T-helper 2 cell (primary cell): ENCODE data around the gene ITGBL1.

Experiments
- DNase-seq, 5 experiments: peaks; one replicate each; pipeline versions ENCODE4 v3.0.0 to v3.0.0-alpha.2; 2012 to 2022
- total RNA-seq, 2 donors: gene quantifications; one replicate each; lab custom pipeline; 2026; lab: John Stamatoyannopoulos, UW

Gene ITGBL1, protein sequence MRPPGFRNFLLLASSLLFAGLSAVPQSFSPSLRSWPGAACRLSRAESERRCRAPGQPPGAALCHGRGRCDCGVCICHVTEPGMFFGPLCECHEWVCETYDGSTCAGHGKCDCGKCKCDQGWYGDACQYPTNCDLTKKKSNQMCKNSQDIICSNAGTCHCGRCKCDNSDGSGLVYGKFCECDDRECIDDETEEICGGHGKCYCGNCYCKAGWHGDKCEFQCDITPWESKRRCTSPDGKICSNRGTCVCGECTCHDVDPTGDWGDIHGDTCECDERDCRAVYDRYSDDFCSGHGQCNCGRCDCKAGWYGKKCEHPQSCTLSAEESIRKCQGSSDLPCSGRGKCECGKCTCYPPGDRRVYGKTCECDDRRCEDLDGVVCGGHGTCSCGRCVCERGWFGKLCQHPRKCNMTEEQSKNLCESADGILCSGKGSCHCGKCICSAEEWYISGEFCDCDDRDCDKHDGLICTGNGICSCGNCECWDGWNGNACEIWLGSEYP
- 0 reads per million in 2 donors for total RNA-seq

DNA sequence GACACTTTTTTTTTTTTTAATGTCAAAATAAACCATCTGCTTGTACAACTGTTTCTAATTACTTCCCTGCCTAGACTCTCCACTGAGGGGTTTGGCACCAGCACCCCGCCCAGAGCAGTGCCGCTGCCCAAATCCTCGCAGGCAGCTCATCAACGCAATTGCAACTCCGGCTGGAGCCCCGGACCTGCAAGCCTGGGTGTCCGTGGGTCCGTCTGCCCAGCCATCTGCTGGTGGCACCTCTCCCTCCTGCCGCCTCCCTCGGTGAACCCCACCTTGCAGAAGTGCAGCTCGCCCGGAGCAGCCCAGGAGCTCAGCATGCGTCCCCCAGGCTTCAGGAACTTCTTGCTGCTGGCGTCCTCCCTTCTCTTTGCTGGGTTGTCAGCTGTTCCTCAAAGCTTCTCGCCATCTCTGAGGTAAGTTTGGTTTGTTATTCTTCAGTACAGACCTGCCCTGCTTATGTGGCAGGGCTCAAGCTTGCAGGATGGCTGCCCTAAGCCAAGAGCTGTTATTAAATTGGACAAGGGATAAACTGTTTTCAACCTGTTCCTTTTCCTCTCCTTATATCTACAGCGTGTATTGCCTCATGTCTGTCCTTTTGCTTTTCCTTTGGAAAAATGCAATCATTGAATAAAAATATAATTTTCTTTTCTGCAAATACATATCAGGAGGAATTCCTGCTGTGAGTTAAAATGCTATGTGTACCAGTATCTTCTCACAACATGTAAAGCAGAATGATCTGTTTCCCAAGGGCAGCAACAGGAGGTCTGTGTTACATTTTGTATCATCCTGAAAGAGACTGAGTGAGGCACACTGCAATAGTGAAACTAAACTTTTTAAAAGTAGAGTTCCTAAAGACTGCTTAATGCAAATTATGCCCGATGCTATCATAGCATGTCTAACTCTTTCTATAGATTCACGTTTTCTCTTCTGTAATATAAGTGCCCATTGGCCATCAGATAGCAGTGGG lies at the start of gene ITGBL1:
Gene ITGBL1 (plus strand): TSS at position 157 of the 967 bp plus-strand sequence. CDS start 159 bp downstream, at position 316.
- peak in 1 of 5 experiments; percentile 3 for DNase-seq

DNA sequence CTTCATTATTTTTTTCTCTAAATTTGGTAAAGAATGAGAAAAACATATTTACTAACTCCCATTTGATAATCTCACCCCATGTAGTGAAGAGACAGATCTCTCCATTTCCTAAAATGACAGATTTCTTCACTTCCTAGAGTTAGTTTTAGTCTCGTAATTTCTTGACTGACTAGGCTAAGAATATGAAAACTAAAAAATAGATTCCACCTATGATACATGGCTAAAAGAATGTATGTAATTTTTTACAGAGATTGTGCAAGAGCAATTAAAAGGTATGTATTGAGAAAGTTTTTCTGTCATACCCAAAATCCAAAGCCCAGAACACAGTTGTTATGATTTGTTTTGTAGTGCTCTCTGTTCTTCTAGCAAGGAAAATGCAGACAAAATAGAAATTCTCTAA lies 45.7 kb upstream of the ITGBL1 start:
- DNase-seq = no peak

DNA sequence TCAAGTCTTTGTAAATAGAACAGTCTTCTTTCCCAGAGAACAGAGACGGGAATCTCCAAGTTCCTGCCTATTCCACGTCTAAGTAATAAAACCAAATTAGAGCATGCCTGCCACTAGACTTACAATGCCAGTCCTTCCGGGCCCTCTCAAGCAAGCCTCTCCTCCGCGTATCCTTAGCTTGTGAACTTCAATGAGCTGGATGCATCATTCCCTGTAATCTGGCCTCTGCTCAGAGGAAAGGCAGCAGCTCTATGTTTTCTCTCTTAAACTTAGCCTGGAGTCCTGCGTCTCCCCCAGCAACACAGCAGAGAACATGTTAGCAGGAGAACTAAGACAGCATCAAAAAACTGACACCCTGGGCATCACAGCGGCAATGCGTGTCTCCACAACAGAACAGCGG lies 44.3 kb upstream of the ITGBL1 start:
- no peak for DNase-seq

DNA sequence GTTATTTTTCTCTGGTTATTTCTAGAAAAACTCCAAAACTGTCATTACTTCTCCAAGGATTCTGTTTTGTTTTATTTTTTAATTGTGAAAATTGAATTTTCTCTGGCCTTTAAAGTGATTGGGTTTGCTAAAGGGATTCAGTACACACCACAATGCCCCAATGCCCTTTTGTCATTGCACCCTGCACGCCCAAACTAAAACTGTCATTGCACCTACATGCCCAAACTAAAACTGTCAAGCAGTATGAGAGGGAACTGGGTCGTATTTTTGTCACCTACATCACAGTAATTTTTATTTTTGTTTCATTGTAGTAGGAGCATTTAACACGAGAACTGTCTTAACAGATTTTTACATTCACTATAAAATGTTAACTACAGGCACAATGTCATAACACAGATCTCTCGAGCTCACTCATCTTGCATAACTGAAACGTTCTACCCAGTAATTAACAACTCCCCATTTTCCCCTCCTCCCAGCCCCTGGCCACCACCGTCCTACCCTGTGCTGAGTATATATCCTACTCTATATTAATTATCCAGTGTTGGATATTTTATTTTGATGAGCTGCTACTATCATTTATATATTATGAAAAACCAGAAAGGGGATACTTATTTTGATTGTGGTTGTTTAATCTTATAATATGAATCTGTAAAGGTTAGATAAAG lies 43.4 kb upstream of the ITGBL1 start:
- no peak for DNase-seq

DNA sequence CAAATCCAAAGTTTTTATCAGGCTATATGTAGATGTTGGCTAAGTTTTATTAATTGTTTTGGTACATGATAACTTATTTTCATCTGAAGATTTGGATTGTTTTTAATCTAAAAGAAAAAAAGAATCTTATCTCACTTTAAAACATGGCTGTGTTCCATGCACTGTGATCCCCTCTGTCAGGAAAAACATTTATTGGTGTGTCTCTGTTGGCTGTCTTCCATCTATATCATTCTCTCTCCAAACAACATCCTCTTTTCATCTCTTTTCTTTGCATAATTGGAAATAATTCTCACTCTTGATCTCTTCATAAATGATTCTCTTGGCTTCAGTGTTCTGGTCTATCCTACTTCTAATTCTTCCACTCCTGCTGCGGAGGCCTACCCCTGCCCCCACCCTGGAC lies 40.4 kb upstream of the ITGBL1 start:
- DNase-seq = no peak

DNA sequence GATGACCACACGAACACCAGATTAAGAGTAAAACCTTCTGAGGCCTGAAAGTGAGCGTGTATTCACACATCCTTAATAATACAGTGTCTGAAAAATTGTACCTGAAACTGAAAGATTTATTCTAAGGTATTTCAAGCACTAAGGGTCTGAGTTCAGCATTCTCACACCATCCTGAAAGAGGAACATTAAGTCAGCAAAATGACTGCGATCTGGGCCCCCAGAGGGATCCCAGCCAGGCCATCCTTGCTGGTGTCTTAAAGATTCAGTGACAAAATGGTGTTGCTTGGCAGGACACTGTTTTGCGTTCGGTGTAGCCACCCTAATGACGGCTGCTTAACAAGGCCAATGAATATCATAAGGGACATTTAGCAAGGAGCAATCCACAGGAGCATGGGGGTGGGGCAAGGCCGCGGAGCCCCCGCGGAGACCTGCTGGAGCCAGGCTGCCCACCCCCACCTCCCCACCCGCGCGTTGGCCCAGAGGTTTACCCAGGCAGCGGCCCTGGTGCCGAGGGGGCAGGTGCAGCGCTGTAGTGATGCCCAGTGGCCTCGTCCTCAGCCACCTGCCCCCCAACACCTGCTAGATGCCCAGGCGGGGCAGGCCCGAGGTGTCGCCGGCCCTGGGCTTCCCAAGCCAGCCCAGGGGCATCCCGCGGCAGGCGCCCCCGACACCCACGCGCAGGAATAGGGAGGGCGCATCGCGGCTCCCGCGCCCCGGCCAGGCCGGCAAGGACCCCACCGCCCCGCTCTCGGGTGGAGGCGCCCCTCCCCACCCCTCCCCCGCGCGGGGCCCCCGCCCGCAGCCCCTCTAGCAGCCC lies 36.9 kb upstream of the ITGBL1 start:
- no peak for DNase-seq

DNA sequence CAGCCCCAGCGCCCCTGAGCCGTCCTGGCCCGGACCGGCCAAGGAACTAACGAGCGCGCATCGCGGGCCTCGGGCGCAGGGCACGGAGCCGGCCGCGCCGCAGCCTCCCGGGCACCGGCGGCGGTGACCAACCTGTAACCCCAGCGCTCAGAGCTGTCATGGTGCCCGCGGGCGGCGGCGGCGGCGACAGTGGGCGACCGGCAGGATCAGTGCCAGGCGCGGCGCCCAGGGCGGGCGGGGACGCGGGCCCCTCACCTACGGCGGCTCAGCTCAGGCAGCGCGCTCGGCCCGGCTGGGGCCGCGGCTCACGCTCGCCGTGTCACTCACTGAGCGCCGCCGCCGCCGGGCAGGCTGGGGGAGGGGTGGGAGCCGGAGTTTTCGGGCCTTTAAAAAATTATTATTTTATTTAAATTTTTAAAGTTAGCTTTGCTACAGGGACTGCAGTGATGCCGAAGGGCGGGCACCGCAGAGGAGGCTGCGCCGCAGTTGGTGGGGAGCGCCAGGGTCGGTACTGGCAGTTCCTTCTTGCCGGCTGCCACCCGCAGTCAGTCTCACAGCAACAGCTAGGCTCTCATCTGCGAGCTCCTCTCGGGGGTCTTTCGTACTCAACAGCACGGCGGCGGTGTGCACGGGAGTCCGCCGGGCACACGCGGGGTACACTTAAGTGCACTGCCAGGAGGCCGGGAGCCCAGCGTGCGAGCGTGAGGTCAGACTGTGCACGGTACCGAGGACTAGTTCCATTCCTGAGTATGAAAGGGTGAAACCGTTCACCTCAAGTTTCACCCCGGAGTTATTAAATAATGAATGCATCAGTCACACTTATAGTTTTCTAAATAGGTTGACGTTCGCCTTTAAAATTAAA lies 36.1 kb upstream of the ITGBL1 start, which contains the start of gene NALCN:
Gene NALCN (minus strand): TSS at position 328 of the 862 bp plus-strand sequence. CDS start 17,382 bp downstream, outside the sequence.
- peak in 1 of 5 experiments; percentile 2 for DNase-seq

DNA sequence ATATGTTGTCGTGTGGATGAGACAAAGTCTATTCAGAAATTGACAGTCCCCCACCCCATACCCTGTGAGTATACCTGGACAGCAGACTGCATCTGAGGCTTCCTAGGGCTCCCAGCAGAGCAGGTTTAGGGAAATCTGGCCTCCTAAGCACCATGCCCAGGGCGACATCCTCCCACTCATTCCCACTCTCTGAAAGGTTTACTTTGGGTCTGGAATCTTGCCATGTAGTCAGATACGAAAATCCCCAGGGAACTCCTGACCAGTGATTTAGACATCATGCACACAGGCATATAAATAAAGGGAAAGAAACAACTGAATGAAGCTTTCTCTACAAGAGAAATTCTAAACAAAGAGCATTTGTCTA lies 35.5 kb upstream of the ITGBL1 start:
- DNase-seq = no peak

DNA sequence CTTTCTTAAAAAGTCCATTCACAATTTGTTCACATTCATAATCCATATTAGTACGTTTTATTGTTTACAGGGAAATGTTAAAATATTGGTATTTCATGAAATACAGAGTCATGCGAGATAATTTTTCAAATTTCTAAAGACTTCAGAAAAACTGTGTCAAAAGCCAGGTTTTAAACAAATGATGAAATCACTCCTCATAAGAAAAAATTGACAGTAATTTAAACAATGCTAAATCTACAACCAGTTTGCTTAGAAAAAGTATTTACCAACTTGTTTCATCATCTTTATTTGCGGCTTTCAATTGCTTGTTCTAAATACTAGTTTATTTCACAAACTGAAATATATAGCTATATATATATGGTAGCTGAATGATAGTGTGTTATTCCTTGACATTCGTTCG lies 35.0 kb upstream of the ITGBL1 start:
- DNase-seq = no peak

DNA sequence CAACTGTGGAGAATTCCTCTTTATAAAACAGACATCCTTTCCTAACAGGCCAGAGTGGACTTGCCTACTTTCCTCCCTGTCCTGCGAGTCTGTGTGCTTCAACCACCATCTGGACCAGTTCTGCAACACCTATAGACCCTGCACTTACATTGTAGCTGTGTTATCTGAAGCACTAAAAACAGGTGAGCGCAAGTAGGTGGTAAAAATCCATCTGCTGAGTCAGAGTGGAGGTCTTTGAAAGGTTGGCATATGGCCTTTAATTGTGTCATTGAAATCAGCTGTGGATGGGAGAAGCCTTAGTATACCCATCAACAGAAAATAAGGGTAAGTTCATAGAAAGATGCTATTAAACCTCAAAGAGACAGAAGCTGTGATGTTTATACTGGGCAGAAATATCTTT lies 28.6 kb upstream of the ITGBL1 start:
- no peak for DNase-seq

DNA sequence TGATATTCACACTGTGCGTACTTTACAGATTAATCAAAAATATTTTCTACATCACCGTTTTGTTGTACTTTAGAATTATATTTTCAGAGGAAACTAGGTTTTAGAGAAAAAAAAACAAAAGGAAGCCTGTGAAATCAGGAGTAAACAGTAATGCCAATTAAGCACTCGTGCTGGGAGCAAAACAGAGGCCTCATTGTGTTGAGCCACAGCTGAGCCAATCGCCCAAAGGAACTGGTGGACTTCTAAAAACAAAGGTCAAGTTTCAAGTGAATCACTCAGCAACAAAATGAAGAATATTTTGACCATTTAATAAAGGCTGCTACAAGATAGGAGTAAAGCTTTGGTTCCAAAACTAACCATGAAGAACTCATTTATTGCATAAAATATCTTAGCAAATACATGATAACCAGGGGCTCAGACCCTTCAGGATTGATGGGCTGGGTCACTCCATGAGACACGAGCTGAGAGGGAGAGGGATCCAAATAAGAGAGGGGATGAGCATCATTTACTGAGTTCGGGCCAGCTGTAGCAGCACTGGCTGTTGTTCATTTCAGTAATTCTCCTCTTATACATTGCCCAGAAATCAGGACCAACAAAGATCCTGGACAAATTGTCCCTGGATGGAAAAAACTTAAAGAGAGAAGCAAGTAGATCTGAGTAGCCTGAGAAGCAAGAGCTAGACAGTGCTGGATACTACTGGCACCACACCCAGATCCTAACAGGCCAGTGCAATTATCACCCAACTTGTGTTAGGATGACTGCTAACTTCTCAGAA lies 27.9 kb upstream of the ITGBL1 start:
- DNase-seq = no peak

DNA sequence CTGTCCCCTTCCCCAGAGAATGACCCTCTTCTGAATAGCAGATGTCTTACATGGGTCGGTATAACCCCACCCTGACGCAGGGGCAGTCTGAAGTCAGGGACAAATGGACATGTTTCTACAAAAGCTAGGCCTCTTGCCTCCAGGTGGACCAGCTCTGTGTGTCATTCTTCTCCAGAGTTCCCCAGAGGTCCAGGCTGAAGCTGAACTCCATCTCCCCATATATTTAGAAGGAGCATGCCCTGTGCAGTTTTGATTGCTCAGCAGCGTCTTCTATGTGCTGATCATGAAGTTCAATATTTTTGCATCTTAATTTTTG lies 27.4 kb upstream of the ITGBL1 start:
- no peak for DNase-seq

DNA sequence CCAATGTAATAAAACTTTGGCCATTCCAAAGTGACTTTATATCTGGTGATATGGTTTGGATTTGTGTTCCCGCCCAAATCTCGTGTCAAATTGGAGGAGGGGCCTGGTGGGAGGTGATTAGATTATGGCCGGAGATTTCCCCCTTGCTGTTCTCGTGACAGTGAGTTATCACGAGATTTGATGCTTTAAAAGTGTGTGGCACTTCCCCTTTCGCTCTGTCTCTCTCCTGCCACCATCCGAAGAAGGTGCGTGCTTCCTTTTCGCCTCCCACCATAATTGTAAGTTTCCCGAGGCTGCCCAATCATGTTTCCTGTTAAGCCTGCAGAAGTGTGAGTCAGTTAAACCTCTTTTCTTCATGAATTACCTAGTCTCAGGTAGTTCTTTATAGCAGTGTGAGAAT lies 26.9 kb upstream of the ITGBL1 start:
- no peak for DNase-seq

DNA sequence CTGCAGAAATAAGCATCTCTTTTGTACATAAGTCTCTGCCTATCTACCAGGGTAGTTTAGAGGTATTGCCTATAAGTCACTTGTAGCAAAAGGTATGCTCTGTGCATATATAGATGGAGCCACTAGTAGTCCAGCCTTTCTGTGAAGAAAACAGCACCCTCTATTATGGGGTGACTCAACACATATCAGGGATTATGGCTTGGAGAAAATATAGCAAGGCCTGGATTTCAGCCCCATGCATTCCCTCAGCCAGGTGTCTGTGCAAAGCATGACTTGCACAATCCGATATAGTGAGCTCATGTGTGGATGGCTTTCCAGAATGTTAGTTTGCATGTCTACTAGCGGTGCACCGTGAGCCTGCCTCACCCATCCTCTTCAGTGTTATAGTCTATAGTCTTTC lies 22.7 kb upstream of the ITGBL1 start:
- no peak for DNase-seq

DNA sequence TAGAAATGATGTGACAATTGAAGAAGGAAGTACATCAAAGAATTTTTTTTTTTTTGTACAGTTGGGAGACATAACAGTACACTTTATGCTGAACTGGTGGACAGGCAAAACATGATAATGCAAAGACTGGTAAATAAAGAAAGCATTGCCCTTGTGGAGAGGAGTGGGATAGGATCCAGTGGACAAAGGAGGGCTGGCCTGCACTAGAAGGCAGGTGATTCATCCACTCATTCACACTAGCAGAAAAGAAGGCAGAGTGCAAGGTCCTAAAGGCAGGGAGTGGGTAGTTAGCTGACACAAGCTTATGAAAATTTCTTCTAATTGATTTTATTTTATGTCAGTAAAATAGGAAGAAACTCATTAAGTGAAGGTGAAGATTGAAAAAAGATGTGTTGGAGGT lies 18.6 kb upstream of the ITGBL1 start:
- DNase-seq = no peak

DNA sequence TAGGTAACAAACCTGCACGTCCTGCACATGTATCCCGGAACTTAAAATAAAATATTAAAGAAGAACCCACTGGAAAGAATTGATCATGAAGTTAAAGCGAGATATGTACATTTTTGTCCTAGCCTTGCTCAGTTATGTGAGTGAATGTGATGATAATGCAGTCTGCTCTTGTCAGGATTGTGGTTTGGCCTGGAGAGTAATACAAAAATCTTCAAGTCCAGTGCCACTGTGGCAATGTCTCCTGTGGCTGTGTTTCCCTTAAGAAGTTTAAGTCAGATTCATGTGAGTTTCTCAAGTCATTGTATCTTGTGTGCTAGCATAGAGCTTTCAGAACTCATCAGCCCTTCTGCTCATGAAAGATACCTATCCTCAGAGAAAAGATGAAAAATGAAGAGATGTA lies 18.0 kb upstream of the ITGBL1 start:
- DNase-seq = no peak

DNA sequence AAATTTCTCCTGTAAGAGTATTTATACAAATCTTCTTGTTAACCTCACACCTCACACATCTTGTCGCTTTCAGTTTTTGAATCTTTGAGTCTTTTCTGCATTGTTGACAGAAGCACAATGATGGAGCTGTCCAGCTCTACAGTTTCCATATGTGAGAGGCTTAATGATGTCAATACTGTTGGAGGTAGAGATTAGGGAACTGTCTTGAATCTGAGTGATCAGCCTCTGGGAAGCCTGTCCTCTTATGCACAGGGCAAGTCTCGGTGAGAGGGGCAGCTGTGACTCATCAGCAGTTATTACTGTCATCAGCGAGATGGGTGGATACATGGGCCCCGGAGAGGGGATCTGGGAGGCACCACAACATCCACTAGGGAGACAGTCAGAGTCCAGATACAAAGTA lies 4.6 kb upstream of the ITGBL1 start:
- DNase-seq = no peak

DNA sequence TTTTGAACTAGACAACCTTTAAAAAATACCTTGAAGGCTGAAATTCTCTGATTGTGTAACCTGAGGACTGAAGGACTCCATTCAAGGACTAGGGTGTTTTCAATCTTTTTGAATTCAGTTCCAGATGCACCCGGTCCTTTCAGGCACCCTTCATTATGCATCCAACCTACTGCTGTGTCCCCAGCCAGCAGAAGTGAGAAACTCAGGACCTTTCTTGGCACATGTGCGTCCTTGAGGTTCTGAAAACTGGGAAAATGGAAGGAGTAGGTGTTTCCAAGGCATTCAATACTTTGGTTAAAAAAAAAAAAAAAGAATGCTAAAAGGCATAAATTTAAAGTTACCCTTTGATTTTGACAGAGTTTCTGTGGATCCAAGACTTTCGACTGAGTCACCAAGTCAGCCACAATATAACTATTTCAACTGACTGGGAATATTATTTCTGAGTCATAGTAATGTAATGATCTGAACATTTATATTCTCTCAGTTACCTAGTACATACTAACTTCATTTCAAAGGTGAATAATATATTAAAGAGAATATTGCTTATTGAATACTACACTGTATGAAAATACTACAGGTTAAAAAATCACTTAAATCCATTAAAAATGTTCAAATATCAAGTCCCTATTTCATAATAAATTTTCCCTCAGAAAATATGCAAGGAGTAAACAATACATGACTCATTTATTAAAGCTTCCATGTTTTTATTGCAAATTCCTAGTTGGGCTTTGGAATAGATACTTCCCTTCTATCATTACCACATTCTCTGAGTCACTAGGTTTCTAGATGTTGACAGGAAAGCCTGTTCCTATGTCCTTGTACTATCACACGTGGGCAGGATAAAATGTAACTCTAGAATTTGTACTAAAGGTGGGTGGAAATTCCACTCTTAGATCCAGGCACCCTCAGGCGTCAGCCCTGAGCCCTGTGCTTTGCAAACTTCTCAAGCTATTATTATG lies 2.4 kb upstream of the ITGBL1 start:
- DNase-seq = no peak

DNA sequence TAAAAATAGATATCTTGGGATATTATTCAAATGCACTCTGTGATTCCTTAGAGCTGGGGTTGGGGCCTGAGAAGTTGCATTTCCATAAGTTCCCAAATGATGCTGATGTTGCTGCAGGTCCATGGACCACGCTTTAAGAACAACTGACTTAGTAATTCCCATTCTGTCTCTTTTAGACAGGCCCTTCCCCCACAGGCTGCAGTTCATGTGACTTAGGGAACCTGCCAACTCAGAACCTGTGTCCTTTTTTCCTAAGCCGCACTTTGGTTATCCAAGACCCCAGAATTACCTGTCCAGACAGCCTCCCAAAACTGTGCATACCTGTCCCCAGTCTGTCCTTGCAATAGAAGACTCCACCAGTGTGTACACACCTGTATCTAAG lies 1.7 kb upstream of the ITGBL1 start:
- no peak for DNase-seq
